T-cell (primary cell): ENCODE measurements around the gene ACSL1. TPM values are rescaled to one million over a fixed set of nuclear protein-coding genes. Genes with fewer than 3 reads are reported as not detected.
A peak's percentile ranks its signal among the peaks of the same experiment; 100 is the strongest.

Experiments used
- ATAC-seq, 4 experiments: fragments of 200-7000 bp in 3 of 4; fragments of 150-1000 bp in 1 of 4; cut with Tn5 transposase; replicated peaks in 1 of 4; 1 replicate in 3 of 4; 2 replicates in 1 of 4; pipeline ENCODE4 v1.10.0; 2021; ENCODE audit warnings: moderate library complexity in 3 of 4, mild to moderate bottlenecking in 2 of 4, moderate number of reproducible peaks in 1 of 4
- CTCF ChIA-PET, 2 donors: fragments of 300-600 bp; sonication (Branson Sonifier 250); formaldehyde crosslinking; loops; one replicate each; lab custom pipeline; 2022; ENCODE audit warnings: antibody characterized with exemption in 2 of 2; lab: Charles Lee
- POLR2A ChIA-PET, 2 donors: fragments of 300-600 bp; sonication (Branson Sonifier 250); formaldehyde crosslinking; loops; one replicate each; lab custom pipeline; 2022; ENCODE audit warnings: antibody characterized with exemption in 2 of 2; lab: Charles Lee
- DNase-seq, 35 experiments: peaks; one replicate each; pipeline versions ENCODE4 v3.0.0 to v3.0.0-alpha.2; 2013 to 2023
- H3K27ac ChIP-seq: one replicate; pipeline ENCODE4 v1.5.1; 2013; ENCODE audit warnings: low read length
- H3K27me3 ChIP-seq, 2 experiments: replicated peaks in 1 of 2; 1 replicate in 1 of 2; 2 replicates in 1 of 2; pipeline versions ENCODE4 v1.6.1 to v1.7.0; 2013; ENCODE audit warnings: low read length in 1 of 2, mixed read lengths in 1 of 2; ENCODE audit not compliant: control insufficient read depth in 2 of 2, insufficient read depth in 2 of 2; ENCODE audit errors: extremely low read depth in 1 of 2
- H3K36me3 ChIP-seq, 2 donors: 1 replicate in 1 of 2; 2 replicates in 1 of 2; pipeline versions ENCODE4 v1.6.1 to v1.7.0; 2013; ENCODE audit warnings: low read length in 1 of 2; ENCODE audit not compliant: control insufficient read depth in 2 of 2, insufficient read depth in 1 of 2; ENCODE audit errors: extremely low read depth in 1 of 2
- H3K4me1 ChIP-seq, 2 experiments: 1 replicate in 1 of 2; 2 replicates in 1 of 2; pipeline versions ENCODE4 v1.6.1 to v1.7.0; 2013; ENCODE audit warnings: low read length in 2 of 2, mixed read lengths in 1 of 2; ENCODE audit not compliant: insufficient read depth in 2 of 2, control insufficient read depth in 1 of 2; ENCODE audit errors: extremely low read depth in 1 of 2
- H3K4me3 ChIP-seq, 2 donors: 1 replicate in 1 of 2; 2 replicates in 1 of 2; pipeline versions ENCODE4 v1.5.1 to v1.7.0; 2013; ENCODE audit warnings: mild to moderate bottlenecking in 2 of 2, low read length in 1 of 2, moderate library complexity in 1 of 2; ENCODE audit not compliant: control insufficient read depth in 1 of 2; ENCODE audit errors: extremely low read depth in 1 of 2
- H3K9me3 ChIP-seq: 2 replicates; pipeline ENCODE4 v1.7.0; 2013
- H3K27ac Mint-ChIP-seq, 2 donors: one replicate each; pipeline ENCODE4 v1.8.0; 2020 to 2021; ENCODE audit warnings: mild to moderate bottlenecking in 2 of 2, mixed read lengths in 2 of 2
- H3K27me3 Mint-ChIP-seq, 2 donors: one replicate each; pipeline ENCODE4 v1.8.0; 2021 to 2022; ENCODE audit warnings: mixed read lengths in 2 of 2
- H3K36me3 Mint-ChIP-seq: one replicate; pipeline ENCODE4 v1.8.0; 2021; ENCODE audit warnings: mixed read lengths
- H3K4me1 Mint-ChIP-seq, 3 donors: one replicate each; pipeline ENCODE4 v1.8.0; 2020 to 2022; ENCODE audit warnings: mixed read lengths in 3 of 3, mild to moderate bottlenecking in 1 of 3
- H3K4me3 Mint-ChIP-seq, 3 donors: one replicate each; pipeline ENCODE4 v1.8.0; 2020 to 2022; ENCODE audit warnings: mild to moderate bottlenecking in 3 of 3, mixed read lengths in 3 of 3, moderate library complexity in 3 of 3
- H3K9me3 Mint-ChIP-seq, 3 donors: one replicate each; pipeline ENCODE4 v1.8.0; 2020 to 2022; ENCODE audit warnings: mixed read lengths in 3 of 3
- WGBS: methylation state at CpG from one replicate; pipeline ENCODE4 v1.1.5; 2013; ENCODE audit warnings: missing lambda C conversion rate; ENCODE audit not compliant: insufficient coverage; 5-methylcytosine and 5-hydroxymethylcytosine counted together
- total RNA-seq, 35 experiments: library from RNA in 6 of 35; stranded (reverse) in 6 of 35; fragments of 120-200 nt in 1 of 35; gene quantifications; one replicate each; pipeline versions ENCODE4 v1.2.1 to v1.2.4 and lab custom pipeline; 2013 to 2026

The ACSL1 gene
- total RNA-seq, 5 donors from 2014 or later (not counting 1 experiment from before 2014, with no cell fraction given): 8.6 to 13.7 (median 11.3) TPM

DNA sequence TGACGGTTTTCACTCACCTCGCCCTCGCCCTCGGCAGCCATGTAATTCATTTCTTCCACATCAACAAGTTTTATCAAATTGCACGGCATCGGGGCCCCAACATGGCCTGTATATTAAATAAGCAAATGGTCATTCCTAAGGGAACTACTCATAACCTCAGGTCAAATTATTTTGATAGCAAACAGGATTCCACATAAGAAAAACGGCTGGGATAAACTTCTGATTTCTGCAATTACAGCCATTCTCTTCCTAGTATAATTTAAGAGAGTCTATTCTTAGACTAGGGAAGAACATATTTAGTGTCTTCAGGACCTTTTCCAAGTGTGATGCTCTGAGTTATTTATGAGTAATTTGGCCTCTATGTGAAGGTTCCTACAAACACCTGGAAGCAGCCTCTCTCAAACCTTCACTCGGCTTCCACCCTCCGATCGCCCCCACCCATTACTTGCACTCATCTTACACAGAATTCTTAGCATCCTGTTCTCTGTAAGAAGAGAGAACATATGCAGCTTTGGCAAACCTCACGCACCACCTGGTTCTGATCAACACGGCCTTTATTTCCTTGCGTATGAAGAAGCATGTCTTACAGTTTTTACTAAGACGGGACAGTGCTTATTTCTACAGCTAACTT is 62.5 kb downstream of the ACSL1 start:
- Mint-ChIP-seq H3K36me3 (peaks cover 49% of the 10 kb centered on the region), H3K27ac (peak overlapping the region; percentile 91 to 94), H3K27me3 (no peaks in the 10 kb centered on the region), H3K4me3 (peak overlapping the region in 1 of 3 donors; percentile 50), H3K9me3 (no peaks in the 10 kb centered on the region), H3K4me1 (peaks cover 17 to 22% (median 19%) of the 10 kb centered on the region in 3 donors)
- ChIA-PET CTCF (interaction anchor here (0.9 to 2.0 kb wide), 2 partner anchors 18 to 105 kb away, joined by 3 to 6 read pairs; no protein-coding TSS in a partner anchor), POLR2A (no interaction called here)
- Histone ChIP-seq H3K4me3 (no peak overlapping the region), H3K27me3 (no peaks in the 10 kb centered on the region), H3K36me3 (peaks cover 3 to 23% of the 10 kb centered on the region in 2 donors), H3K9me3 (no peaks in the 10 kb centered on the region), H3K4me1 (peaks cover 12 to 15% of the 10 kb centered on the region in 2 experiments), H3K27ac (no peak overlapping the region)
- 69% methylated on average over 3 of the region's 14 CpGs for WGBS
- ATAC-seq (peak in 1 of 4 experiments; percentile 51), DNase-seq (peak in 3 of 35 experiments; percentile 6 to 38 (median 17))

DNA sequence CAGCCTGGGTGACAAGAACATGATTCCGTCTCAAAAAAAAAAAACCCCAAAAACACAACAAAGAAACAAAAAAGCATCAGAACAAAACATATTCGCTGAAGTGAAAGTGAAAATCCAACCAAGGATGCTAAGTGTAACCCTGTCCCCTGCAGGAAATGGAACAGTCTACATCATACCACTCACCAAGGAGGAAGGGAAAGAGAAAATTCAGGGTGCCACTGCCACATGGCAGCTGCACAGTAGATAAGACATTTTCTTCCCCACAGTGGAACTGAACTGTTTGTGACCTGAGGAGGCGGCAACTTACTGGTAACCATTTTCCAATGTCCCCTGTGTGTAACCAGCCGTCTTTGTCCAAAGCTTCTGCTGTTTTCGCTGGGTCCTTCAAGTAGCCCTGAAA is 63.7 kb downstream of the ACSL1 start:
- ChIA-PET CTCF (interaction anchor here (0.6 to 2.0 kb wide), 4 partner anchors 17 to 498 kb away, joined by 3 to 6 read pairs (median 5); no protein-coding TSS in a partner anchor), POLR2A (interaction anchor here in 1 of 2 donors (1.0 kb wide), 1 partner anchor 28 kb away, joined by 3 read pairs; the partner anchor contains the start of gene CENPU)
- H3K27ac ChIP-seq: peak overlapping the region; percentile 72
- no peaks in the 10 kb centered on the region for H3K9me3 Mint-ChIP-seq
- H3K4me3 Mint-ChIP-seq: peak overlapping the region; percentile 50 to 76 (median 70)
- H3K27ac Mint-ChIP-seq: peak overlapping the region; percentile 91 to 94
- peaks cover 3 to 20% of the 10 kb centered on the region in 2 donors for H3K36me3 ChIP-seq
- no peaks in the 10 kb centered on the region for H3K27me3 ChIP-seq
- DNase-seq: peak in 22 of 35 experiments; percentile 4 to 79 (median 22)
- no peaks in the 10 kb centered on the region for H3K27me3 Mint-ChIP-seq
- H3K9me3 ChIP-seq: no peaks in the 10 kb centered on the region
- peak overlapping the region in 1 of 2 donors; percentile 6 for H3K4me3 ChIP-seq
- H3K36me3 Mint-ChIP-seq: peaks cover 41% of the 10 kb centered on the region
- H3K4me1 Mint-ChIP-seq: peaks cover 17 to 22% (median 19%) of the 10 kb centered on the region in 3 donors
- H3K4me1 ChIP-seq: peaks cover 12 to 15% of the 10 kb centered on the region in 2 experiments
- WGBS: 0% methylated on average over 1 of the region's 5 CpGs
- ATAC-seq: peak; percentile 93 to 97 (median 95)

DNA sequence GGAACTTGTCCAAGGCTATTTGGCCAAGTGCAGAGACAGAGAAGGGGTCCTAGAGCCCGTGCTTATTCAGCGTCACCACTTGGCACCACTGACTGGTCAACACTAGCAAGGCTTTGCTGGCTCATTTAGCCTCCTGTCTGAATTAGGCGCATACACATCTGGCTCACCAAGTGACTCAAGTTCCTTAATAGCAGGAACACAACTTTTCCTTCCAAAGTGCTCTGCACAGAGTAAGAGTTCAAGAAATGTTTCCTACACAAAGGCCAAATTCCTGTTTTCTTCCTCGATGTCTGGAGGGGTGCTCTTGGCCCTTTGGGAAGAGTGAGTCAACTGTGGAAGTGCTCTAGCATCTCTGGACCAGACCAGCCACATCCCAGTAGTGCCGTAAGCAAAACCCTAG is 65.1 kb downstream of the ACSL1 start:
- Histone ChIP-seq H3K9me3 (no peaks in the 10 kb centered on the region), H3K4me1 (peaks cover 12 to 15% of the 10 kb centered on the region in 2 experiments), H3K4me3 (no peak overlapping the region), H3K27me3 (no peaks in the 10 kb centered on the region), H3K27ac (no peak overlapping the region), H3K36me3 (peaks cover 0 to 17% of the 10 kb centered on the region in 2 donors)
- Mint-ChIP-seq H3K9me3 (no peaks in the 10 kb centered on the region), H3K4me1 (peaks cover 17 to 22% (median 19%) of the 10 kb centered on the region in 3 donors), H3K27ac (peak overlapping the region in 1 of 2 donors; percentile 12), H3K27me3 (no peaks in the 10 kb centered on the region), H3K36me3 (peaks cover 39% of the 10 kb centered on the region), H3K4me3 (no peak overlapping the region)
- ATAC-seq (no peak), DNase-seq (no peak)
- whole genome bisulfite sequencing: 95% methylated on average over 3 of the region's 5 CpGs
- POLR2A ChIA-PET: interaction anchor here in 1 of 2 donors (0.6 kb wide), 1 partner anchor 286 kb away, joined by 5 read pairs; no protein-coding TSS in a partner anchor
- CTCF ChIA-PET: no interaction called here

DNA sequence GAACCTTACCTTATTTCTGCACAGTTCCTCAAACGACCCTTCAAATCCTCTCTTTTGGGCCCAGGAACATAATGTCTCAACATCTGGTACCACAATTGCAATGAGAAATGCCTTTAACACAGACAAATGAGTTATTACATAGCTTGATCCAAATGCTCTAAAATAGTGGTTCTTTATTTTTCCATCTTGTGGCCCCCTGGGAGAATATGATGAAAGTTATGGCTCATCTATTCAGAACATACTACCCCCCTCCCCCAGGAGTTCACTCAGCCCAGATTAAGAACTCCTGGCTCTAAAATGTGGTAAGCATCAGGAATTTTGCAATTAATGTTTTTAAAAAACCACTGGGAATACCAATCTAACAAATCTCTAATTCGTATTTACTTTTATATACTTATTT is 68.0 kb downstream of the ACSL1 start:
- no CpG with 5 or more reads among the region's 2 CpGs for WGBS

DNA sequence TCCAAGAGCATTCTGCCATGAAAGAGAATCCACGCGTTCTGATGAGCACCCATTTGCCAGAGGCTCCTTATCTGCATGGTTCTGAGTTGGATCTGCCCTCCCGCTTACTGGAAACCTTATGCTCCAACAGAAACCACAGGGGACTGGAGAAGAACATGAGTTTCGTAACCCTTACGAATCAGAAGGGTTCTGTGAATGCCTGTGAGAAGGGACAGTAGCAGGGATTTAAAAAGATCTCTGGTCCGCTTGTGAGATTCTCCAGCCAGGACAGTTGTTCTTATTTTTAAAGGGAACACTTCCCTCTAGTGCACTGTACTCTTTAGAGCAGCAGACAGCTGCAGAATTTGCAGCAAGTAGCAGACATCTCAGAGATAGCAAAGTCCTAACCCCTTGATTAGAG is 69.4 kb downstream of the ACSL1 start:
- H3K4me1 ChIP-seq: no peaks in the 10 kb centered on the region
- CTCF ChIA-PET: no interaction called here
- no peak overlapping the region for H3K4me3 ChIP-seq
- H3K36me3 Mint-ChIP-seq: peaks cover 50% of the 10 kb centered on the region
- peaks cover 0 to 16% of the 10 kb centered on the region in 2 donors for H3K36me3 ChIP-seq
- DNase-seq: no peak
- H3K27me3 Mint-ChIP-seq: no peaks in the 10 kb centered on the region
- H3K27me3 ChIP-seq: no peaks in the 10 kb centered on the region
- H3K9me3 Mint-ChIP-seq: no peaks in the 10 kb centered on the region
- no peak overlapping the region for H3K27ac Mint-ChIP-seq
- 83% methylated on average over 1 of the region's 6 CpGs for WGBS
- H3K9me3 ChIP-seq: no peaks in the 10 kb centered on the region
- H3K4me3 Mint-ChIP-seq: no peak overlapping the region
- H3K27ac ChIP-seq: no peak overlapping the region
- ATAC-seq: no peak
- peaks cover 0 to under 1% (median under 1%) of the 10 kb centered on the region in 3 donors for H3K4me1 Mint-ChIP-seq
- POLR2A ChIA-PET: no interaction called here

More for the DNA sequence above, 68.0 kb downstream of the ACSL1 start:
- ATAC-seq (no peak), DNase-seq (no peak)
- Mint-ChIP-seq H3K36me3 (peaks cover 47% of the 10 kb centered on the region), H3K4me1 (peaks cover 12% of the 10 kb centered on the region in 3 donors), H3K27ac (no peak overlapping the region), H3K9me3 (no peaks in the 10 kb centered on the region), H3K4me3 (no peak overlapping the region), H3K27me3 (no peaks in the 10 kb centered on the region)
- no peak overlapping the region for H3K27ac ChIP-seq
- CTCF ChIA-PET: interaction anchor here in 1 of 2 donors (0.6 kb wide), 1 partner anchor 320 kb away, joined by 6 read pairs; no protein-coding TSS in a partner anchor
- peaks cover 8 to 12% of the 10 kb centered on the region in 2 experiments for H3K4me1 ChIP-seq
- H3K27me3 ChIP-seq: no peaks in the 10 kb centered on the region
- no peak overlapping the region for H3K4me3 ChIP-seq
- H3K36me3 ChIP-seq: peaks cover 0 to 16% of the 10 kb centered on the region in 2 donors
- H3K9me3 ChIP-seq: no peaks in the 10 kb centered on the region
- POLR2A ChIA-PET: interaction anchor here in 1 of 2 donors (0.6 kb wide), 1 partner anchor 249 kb away, joined by 4 read pairs; no protein-coding TSS in a partner anchor

DNA sequence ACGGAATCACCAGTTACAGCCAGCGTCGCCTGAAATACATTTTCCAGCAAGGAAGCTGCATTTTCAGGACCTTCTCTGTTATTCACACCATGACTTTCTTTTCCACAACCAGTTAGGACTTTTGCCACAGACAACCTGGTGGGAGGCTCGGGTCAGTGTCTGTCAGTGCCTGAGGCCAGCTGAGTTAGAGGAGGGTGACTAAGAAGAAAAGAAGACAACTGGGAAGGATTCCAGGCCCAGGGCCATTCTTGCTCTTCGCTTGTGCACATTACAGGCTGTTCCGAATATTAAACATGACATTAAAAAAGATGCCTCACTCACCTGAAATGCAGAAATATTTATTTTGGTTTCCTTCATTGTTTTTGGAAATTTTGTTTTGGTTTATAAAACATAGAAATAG is 70.5 kb downstream of the ACSL1 start:
- Mint-ChIP-seq H3K27me3 (no peaks in the 10 kb centered on the region), H3K9me3 (no peaks in the 10 kb centered on the region), H3K36me3 (peaks cover 49% of the 10 kb centered on the region), H3K27ac (no peak overlapping the region), H3K4me3 (no peak overlapping the region), H3K4me1 (no peaks in the 10 kb centered on the region)
- Histone ChIP-seq H3K27ac (no peak overlapping the region), H3K4me3 (no peak overlapping the region), H3K36me3 (peaks cover 0 to 13% of the 10 kb centered on the region in 2 donors), H3K27me3 (no peaks in the 10 kb centered on the region), H3K4me1 (no peaks in the 10 kb centered on the region), H3K9me3 (no peaks in the 10 kb centered on the region)
- ChIA-PET POLR2A (interaction anchor here in 1 of 2 donors (0.7 kb wide), 1 partner anchor 107 kb away, joined by 3 read pairs; no protein-coding TSS in a partner anchor), CTCF (interaction anchor here in 1 of 2 donors (1.3 kb wide), 1 partner anchor 10 kb away, joined by 3 read pairs; no protein-coding TSS in a partner anchor)
- DNase-seq (no peak), ATAC-seq (no peak)
- no CpG with 5 or more reads among the region's 6 CpGs for WGBS
